H9 (cell line): Measurements from ENCODE around the gene OSM. TPM values are rescaled to one million over a fixed set of nuclear protein-coding genes. Genes with fewer than 3 reads are reported as not detected.

Source experiments
- DNase-seq: peaks from one replicate; pipeline ENCODE4 v3.0.0-alpha.2; 2017
- H2AFZ ChIP-seq: one replicate; pipeline ENCODE4 v1.6.1; 2013; ENCODE audit warnings: mild to moderate bottlenecking, low read length, control low read depth, moderate library complexity
- H2AK5ac ChIP-seq: 2 replicates; pipeline ENCODE4 v1.6.1; 2013; ENCODE audit warnings: low read length, control low read depth, mixed read lengths; ENCODE audit not compliant: insufficient read length
- H2BK120ac ChIP-seq: one replicate; pipeline ENCODE4 v1.6.1; 2013; ENCODE audit warnings: low read depth, mild to moderate bottlenecking, low read length, control low read depth, inconsistent platforms; ENCODE audit not compliant: poor library complexity, severe bottlenecking
- H2BK12ac ChIP-seq: 2 replicates; pipeline ENCODE4 v1.6.1; 2013; ENCODE audit warnings: low read length, control low read depth, mixed read lengths, low read depth; ENCODE audit not compliant: insufficient read length
- H2BK15ac ChIP-seq: 2 replicates; pipeline ENCODE4 v1.6.1; 2013; ENCODE audit warnings: low read depth, low read length, control low read depth
- H2BK20ac ChIP-seq: one replicate; pipeline ENCODE4 v1.6.1; 2013; ENCODE audit warnings: low read depth, mild to moderate bottlenecking, low read length, control low read depth, inconsistent platforms; ENCODE audit not compliant: poor library complexity, severe bottlenecking
- H2BK5ac ChIP-seq: 2 replicates; pipeline ENCODE4 v1.6.1; 2013; ENCODE audit warnings: low read length, control low read depth, mixed read lengths; ENCODE audit not compliant: insufficient read length
- H3K14ac ChIP-seq: 2 replicates; pipeline ENCODE4 v1.6.1; 2013; ENCODE audit warnings: low read length, control low read depth; ENCODE audit not compliant: insufficient read depth
- H3K18ac ChIP-seq: 2 replicates; pipeline ENCODE4 v1.6.1; 2013; ENCODE audit warnings: low read depth, mild to moderate bottlenecking, mixed read lengths, low read length, control low read depth; ENCODE audit not compliant: insufficient read length
- H3K23ac ChIP-seq: 2 replicates; pipeline ENCODE4 v1.6.1; 2013; ENCODE audit warnings: low read length, control low read depth, mixed read lengths, low read depth; ENCODE audit not compliant: insufficient read length
- H3K23me2 ChIP-seq: 2 replicates; pipeline ENCODE4 v1.6.1; 2013; ENCODE audit warnings: low read depth, mild to moderate bottlenecking, mixed read lengths, low read length, control low read depth; ENCODE audit not compliant: insufficient read length, poor library complexity, severe bottlenecking
- H3K27ac ChIP-seq: 2 replicates; pipeline ENCODE4 v1.5.1; 2013; ENCODE audit warnings: low read length, control low read depth, mixed read lengths, low read depth; ENCODE audit not compliant: insufficient read length
- H3K27me3 ChIP-seq: 2 replicates; pipeline ENCODE4 v1.6.1; 2013; ENCODE audit warnings: low read length, control low read depth, inconsistent platforms; ENCODE audit not compliant: insufficient read depth
- H3K4ac ChIP-seq: 2 replicates; pipeline ENCODE4 v1.6.1; 2013; ENCODE audit warnings: low read depth, mild to moderate bottlenecking, control low read depth, inconsistent platforms, low read length, moderate library complexity
- H3K4me1 ChIP-seq: 2 replicates; pipeline ENCODE4 v1.6.1; 2013; ENCODE audit warnings: low read length, control low read depth, inconsistent platforms; ENCODE audit not compliant: insufficient read depth
- H3K4me2 ChIP-seq: 2 replicates; pipeline ENCODE4 v1.6.1; 2013; ENCODE audit warnings: low read length, control low read depth, mixed read lengths; ENCODE audit not compliant: insufficient read length, insufficient read depth
- H3K56ac ChIP-seq: 2 replicates; pipeline ENCODE4 v1.6.1; 2013; ENCODE audit warnings: low read depth, mild to moderate bottlenecking, mixed read lengths, low read length, control low read depth; ENCODE audit not compliant: insufficient read length
- H3K79me1 ChIP-seq: 2 replicates; pipeline ENCODE4 v1.6.1; 2013; ENCODE audit warnings: low read depth, mild to moderate bottlenecking, moderate library complexity, low read length, control low read depth, inconsistent platforms; ENCODE audit not compliant: insufficient read depth, poor library complexity, severe bottlenecking
- H3K79me2 ChIP-seq: 2 replicates; pipeline ENCODE4 v1.6.1; 2013; ENCODE audit warnings: low read length, control low read depth, inconsistent platforms; ENCODE audit not compliant: insufficient read depth
- H3K9ac ChIP-seq: 2 replicates; pipeline ENCODE4 v1.6.1; 2013; ENCODE audit warnings: low read length, control low read depth, mixed read lengths; ENCODE audit not compliant: insufficient read length; ENCODE audit errors: extremely low read depth
- H3K9me3 ChIP-seq: one replicate; pipeline ENCODE4 v1.6.1; 2013; ENCODE audit warnings: low read depth, low read length, inconsistent platforms; ENCODE audit not compliant: control insufficient read depth
- H3T11ph ChIP-seq: one replicate; pipeline ENCODE4 v1.6.1; 2013; ENCODE audit warnings: mild to moderate bottlenecking, low read length, control low read depth, inconsistent platforms
- H4K20me1 ChIP-seq: one replicate; pipeline ENCODE4 v1.6.1; 2013; ENCODE audit not compliant: control insufficient read depth, insufficient read length, insufficient read depth
- H4K5ac ChIP-seq: 2 replicates; pipeline ENCODE4 v1.6.1; 2013; ENCODE audit warnings: low read depth, mild to moderate bottlenecking, mixed read lengths, low read length, control low read depth; ENCODE audit not compliant: insufficient read length
- H4K8ac ChIP-seq: replicated peaks from 2 replicates; pipeline ENCODE4 v1.6.1; 2013; ENCODE audit warnings: low read length, control low read depth, mixed read lengths, low read depth; ENCODE audit not compliant: insufficient read length
- H4K91ac ChIP-seq: 2 replicates; pipeline ENCODE4 v1.6.1; 2013; ENCODE audit warnings: low read depth, mild to moderate bottlenecking, moderate library complexity, mixed read lengths, low read length, control low read depth; ENCODE audit not compliant: insufficient read length
- H3K27ac Mint-ChIP-seq, 3 experiments: 2 replicates in 2 of 3; 3 replicates in 1 of 3; pipeline ENCODE4 v1.8.0; 2020 to 2021; ENCODE audit warnings: mixed read lengths in 3 of 3, mild to moderate bottlenecking in 1 of 3, moderate library complexity in 1 of 3
- H3K27me3 Mint-ChIP-seq: 2 replicates; pipeline ENCODE4 v1.8.0; 2021; ENCODE audit warnings: low read depth, mild to moderate bottlenecking, moderate library complexity, mixed read lengths
- H3K36me3 Mint-ChIP-seq, 3 experiments: 2 replicates in 2 of 3; 3 replicates in 1 of 3; pipeline ENCODE4 v1.8.0; 2020 to 2021; ENCODE audit warnings: low read depth in 3 of 3, mixed read lengths in 3 of 3; ENCODE audit not compliant: insufficient read depth in 1 of 3
- H3K4me1 Mint-ChIP-seq, 2 experiments: 2 replicates each; pipeline ENCODE4 v1.8.0; 2020; ENCODE audit warnings: mixed read lengths in 2 of 2
- H3K4me3 Mint-ChIP-seq, 2 experiments: 2 replicates in 1 of 2; 3 replicates in 1 of 2; pipeline ENCODE4 v1.8.0; 2020 to 2021; ENCODE audit warnings: mild to moderate bottlenecking in 2 of 2, mixed read lengths in 2 of 2, moderate library complexity in 1 of 2
- H3K9me3 Mint-ChIP-seq, 2 experiments: 2 replicates in 1 of 2; 3 replicates in 1 of 2; pipeline ENCODE4 v1.8.0; 2020; ENCODE audit warnings: mild to moderate bottlenecking in 2 of 2, mixed read lengths in 2 of 2, moderate library complexity in 1 of 2
- CTCF ChIP-seq: fragments of 200-600 bp; sonication (generic); conservative IDR thresholded peaks from 3 replicates; pipeline ENCODE4 v1.8.0; 2021; ENCODE audit warnings: antibody characterized with exemption, mild to moderate bottlenecking
- WGBS: extraction: QIAGEN DNeasy Blood & Tissue Kit; methylation state at CpG from one replicate; pipeline ENCODE4 v1.1.7; 2013; ENCODE audit warnings: missing lambda C conversion rate, low lambda C conversion rate, mixed read lengths; ENCODE audit not compliant: insufficient read length; ENCODE audit errors: extremely low coverage; 5-methylcytosine and 5-hydroxymethylcytosine counted together
- total RNA-seq: library from RNA; stranded (reverse); gene quantifications from 2 replicates; pipeline ENCODE4 v1.2.1, GENCODE V29; 2021

The OSM gene
- total RNA-seq, 1 experiment from 2014 or later: not detected

GRCh38 chr22:30221121-30221992, 45.3 kb downstream of the OSM start:
- Histone ChIP-seq H3K56ac (no peak overlapping the region), H3K79me2 (no peaks in the 10 kb centered on the region), H4K91ac (no peak overlapping the region), H2BK5ac (no peak overlapping the region), H4K5ac (no peak overlapping the region), H2BK15ac (no peak overlapping the region), H3K14ac (no peak overlapping the region; the same call in 1 of the 2 replicates), H3K23me2 (no peaks in the 10 kb centered on the region), H4K20me1 (no peaks in the 10 kb centered on the region), H3K9me3 (no peaks in the 10 kb centered on the region), H3K27ac (no peak overlapping the region), H3K18ac (no peak overlapping the region), H3K4me2 (no peak overlapping the region), H2BK20ac (no peak overlapping the region), H3K23ac (no peak overlapping the region), H3K79me1 (no peaks in the 10 kb centered on the region), H3K9ac (no peak overlapping the region), H4K8ac (no peak overlapping the region), H3K27me3 (no peaks in the 10 kb centered on the region), H3K4me1 (no peaks in the 10 kb centered on the region), H2BK12ac (no peak overlapping the region), H2AK5ac (no peak overlapping the region), H2BK120ac (no peak overlapping the region), H3T11ph (no peak overlapping the region), H2AFZ (no peak overlapping the region), H3K4ac (no peak overlapping the region)
- no CpG with 5 or more reads among the region's 26 CpGs for WGBS
- Mint-ChIP-seq H3K4me3 (no peak overlapping the region), H3K4me1 (peaks cover 3% of the 10 kb centered on the region in 2 experiments; a peak in 2 of 4 replicates), H3K27me3 (peaks cover 10% of the 10 kb centered on the region), H3K36me3 (no peaks in the 10 kb centered on the region), H3K27ac (peak overlapping the region in 1 of 3 experiments; percentile 34; a peak in 1 of 7 replicates), H3K9me3 (no peaks in the 10 kb centered on the region)
- TF ChIP-seq CTCF: no peak
- DNase-seq: no peak
